C4-2B (cell line): ENCODE results near the gene EEF1A2.
A peak's percentile ranks its signal among the peaks of the same experiment; 100 is the strongest.

Experiments
- H3K27ac ChIP-seq: fragments of 450-650 bp; 2 replicates; pipeline ENCODE4 v1.5.1; 2017
- CTCF ChIP-seq: fragments of 450-650 bp; conservative IDR thresholded peaks from 2 replicates; pipeline ENCODE4 v1.5.1; 2017; ENCODE audit warnings: mild to moderate bottlenecking
- ZFX ChIP-seq: fragments of 450-650 bp; IDR thresholded peaks from 2 replicates; pipeline ENCODE4 v1.6.1; 2017

The EEF1A2 gene

DNA sequence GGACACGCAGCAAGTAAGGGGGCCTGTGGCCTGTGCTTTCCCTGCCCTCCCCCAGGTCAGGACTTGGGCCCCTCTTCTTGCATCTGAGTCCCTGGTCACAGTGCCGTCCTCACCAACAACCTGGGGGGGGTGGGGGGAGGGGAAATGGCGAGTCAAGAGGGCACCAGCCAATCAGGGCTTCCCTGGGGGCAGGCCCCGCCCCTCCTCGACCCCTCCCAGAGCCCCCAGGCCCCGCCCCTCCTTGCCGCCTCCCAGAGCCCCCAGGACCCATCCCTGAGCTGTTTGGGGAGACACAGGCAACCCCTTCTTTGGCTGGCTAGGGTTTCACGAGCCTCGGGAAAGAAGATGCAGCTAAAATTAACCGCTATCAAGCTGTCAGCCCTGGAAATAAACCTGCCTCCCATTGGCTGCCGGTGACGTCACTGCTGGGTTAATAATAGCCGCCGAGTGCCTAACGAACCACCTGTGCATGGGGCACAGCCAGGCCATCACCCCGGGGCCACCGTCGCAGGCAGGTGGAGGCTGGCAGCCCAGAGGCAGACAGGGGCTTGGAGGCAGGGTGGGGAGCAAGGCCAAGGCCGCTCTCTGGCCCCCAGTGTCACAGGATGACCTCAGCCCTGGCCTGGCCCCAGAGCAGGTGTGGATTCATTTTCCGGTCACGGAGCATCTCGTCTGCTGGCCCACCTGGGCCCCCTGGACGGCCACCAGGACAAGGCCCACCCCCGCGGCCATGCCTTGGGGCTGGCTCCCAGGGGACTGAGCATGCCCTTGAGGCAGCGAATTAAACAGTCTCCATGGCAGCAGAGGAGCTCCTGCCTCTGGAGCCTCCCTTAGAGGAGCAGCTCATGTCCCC lies 3.2 kb upstream of the EEF1A2 start:
- no peak overlapping the region for H3K27ac ChIP-seq
- TF ChIP-seq CTCF (no peak), ZFX (no peak)

DNA sequence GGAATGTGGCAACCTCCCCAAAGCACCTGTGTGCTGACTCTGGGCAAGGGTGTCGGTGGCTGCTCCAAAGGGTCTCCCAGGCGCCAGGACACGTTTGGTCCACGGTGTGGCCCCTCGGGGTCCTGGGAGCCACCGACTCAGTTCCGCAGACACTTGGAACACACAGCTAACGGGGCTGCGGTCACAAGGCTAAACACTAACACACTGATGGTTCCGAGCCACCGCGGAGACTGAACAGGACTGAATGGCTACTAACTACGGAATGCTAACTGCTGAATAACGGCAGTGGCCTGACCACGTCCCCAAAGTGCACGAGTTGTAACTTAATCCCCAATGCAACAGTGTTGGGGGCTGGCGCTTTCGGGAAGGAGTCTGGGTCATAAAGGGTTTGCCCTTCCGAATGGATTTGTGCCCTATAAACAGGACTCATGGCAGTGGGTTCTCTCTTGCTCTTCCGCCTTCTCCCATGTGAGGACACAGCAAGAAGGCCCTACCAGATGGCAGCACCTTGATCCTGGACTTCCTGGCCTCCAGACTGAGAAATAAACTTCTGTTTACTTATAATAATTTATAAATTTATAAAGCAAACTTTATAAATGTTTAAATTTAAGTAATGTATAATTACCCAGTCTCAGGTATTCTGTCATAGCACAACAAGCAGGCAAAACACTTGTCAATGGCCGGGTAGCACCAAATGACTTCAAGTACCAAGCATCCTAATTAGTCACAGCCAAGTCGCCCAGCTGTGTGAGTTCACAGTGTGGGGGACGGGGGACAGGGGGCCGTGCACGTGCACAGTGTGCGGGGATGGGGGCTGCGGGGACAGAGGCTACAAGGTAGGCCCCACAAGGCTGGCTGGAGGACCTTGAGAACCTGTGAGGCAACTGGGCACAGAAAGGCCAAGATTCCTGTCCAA lies 2.3 kb upstream of the EEF1A2 start:
- H3K27ac ChIP-seq = no peak overlapping the region
- TF ChIP-seq CTCF (no peak), ZFX (no peak)

DNA sequence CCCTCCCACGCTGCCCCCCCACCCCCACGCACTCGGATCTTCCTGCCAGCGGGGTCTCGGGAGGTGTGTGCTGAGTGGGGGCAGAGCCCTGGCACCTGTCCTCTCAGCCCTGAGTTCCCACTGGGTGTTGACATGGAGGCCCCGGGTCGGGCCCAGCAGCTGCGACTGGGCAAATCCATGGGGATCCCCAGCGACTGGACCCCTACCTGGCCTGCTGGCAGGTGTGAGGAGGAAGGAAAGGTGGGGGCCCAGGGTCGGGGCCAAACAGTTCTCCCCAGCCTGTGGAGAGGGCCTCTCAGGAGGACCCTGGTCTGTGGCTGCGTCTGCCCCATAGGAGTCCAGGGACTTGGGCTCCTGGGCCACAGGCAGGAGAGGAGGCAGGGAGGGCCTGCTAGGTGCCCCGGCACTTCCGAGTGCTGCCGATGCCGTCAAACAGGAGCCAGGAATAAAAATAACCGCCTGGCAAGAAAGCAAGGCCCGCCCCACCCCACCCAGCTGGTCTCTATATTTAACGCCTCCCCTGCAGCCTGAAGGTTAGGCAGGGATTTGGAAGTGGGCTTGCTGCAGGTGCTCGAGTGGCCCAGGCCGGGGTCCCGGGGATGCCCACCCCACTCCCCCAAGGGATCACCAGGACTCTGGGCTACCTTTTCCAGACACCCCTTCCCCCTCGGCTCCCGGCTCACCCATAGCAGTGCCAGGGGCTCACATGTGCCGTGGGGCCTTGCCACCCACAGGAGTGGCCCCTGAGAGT lies 1.4 kb upstream of the EEF1A2 start:
- TF ChIP-seq ZFX (no peak), CTCF (no peak)
- H3K27ac ChIP-seq = no peak overlapping the region

- peak overlapping the region; percentile 90 for H3K27ac ChIP-seq
- TF ChIP-seq CTCF (no peak), ZFX (no peak)
Measured at GRCh38 chr20:63499338-63499969, 571 bp upstream of the EEF1A2 start.

DNA sequence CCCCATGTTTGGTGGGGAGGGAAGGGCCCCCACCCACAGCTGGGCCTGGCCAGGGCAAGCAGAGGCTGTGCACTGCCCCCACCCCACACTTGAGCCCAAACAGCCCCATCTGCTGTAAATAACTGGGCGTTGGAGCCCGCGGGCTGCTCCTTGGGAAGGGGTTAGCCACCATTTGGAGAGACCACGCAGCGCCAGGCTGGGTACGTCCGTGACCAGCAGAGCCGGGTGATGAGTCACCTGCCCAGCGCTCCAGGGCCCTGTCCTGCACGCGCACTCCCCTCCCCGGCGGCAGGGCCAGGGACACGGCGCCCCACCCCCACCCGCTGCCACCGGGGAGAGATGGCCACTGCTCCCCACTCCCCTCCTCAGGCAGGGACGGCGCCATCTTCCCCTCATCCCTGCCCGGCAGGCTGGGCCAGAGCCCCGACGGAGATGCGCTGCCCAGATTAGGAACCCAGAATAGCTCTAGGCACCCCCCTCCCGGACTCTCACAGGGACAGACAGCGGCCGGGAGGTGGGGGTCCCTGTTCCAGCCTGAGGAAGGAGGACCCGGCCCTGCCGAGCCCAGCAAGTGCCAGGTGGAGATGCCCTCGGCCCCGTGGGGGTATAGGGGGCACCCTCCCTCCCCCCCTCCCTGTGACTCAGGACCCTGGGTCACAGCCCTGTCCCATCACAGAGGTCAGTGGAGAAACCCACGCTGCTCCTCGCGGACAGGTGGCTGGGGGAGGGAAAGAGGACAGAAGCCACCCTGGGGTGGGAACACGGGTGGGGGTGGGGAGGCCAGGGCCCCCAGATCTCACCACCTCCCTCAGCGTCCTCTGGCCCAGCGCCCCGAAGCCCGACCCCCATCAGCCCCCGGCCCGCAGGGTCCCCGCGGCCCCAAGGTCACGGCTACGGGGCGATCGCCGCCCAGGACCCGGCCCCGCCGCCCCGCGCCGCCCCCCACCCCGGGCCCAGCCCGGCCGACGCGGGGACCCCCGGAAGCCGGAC lies 642 bp downstream of the EEF1A2 start:
- H3K27ac ChIP-seq = peak overlapping the region; percentile 90

More for the DNA sequence above, 642 bp downstream of the EEF1A2 start:
- TF ChIP-seq CTCF (no peak), ZFX (peak; percentile 5; the same call in 1 of the 2 replicates)
